ENCODE results near the gene TIAM1. TPM values are rescaled to one million over a fixed set of nuclear protein-coding genes. Genes with fewer than 3 reads are reported as not detected.

Gene TIAM1
- total RNA-seq, 4 donors from 2014 or later = 51.0 to 105 (median 85.6) TPM

- Histone ChIP-seq H3K9me3 (no peaks in the 10 kb centered on the region), H3K4me1 (peaks cover 0 to 22% (median 0%) of the 10 kb centered on the region in 3 donors), H3K4me3 (no peak overlapping the region), H3K27me3 (no peaks in the 10 kb centered on the region), H3K27ac (peak overlapping the region in 1 of 4 donors; percentile 9), H3K36me3 (no peaks in the 10 kb centered on the region)
- intact Hi-C loops (cut with DNase I) = no loop called here
- TF ChIP-seq POLR2A (IDR thresholded peaks at IDR 0.05) = no peak
- TF ChIP-seq, protein P1, sequence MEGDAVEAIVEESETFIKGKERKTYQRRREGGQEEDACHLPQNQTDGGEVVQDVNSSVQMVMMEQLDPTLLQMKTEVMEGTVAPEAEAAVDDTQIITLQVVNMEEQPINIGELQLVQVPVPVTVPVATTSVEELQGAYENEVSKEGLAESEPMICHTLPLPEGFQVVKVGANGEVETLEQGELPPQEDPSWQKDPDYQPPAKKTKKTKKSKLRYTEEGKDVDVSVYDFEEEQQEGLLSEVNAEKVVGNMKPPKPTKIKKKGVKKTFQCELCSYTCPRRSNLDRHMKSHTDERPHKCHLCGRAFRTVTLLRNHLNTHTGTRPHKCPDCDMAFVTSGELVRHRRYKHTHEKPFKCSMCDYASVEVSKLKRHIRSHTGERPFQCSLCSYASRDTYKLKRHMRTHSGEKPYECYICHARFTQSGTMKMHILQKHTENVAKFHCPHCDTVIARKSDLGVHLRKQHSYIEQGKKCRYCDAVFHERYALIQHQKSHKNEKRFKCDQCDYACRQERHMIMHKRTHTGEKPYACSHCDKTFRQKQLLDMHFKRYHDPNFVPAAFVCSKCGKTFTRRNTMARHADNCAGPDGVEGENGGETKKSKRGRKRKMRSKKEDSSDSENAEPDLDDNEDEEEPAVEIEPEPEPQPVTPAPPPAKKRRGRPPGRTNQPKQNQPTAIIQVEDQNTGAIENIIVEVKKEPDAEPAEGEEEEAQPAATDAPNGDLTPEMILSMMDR (IDR thresholded peaks at IDR 0.05) = no peak
- DNase-seq = no peak
- WGBS, 2 donors = 68% methylated on average over 5 of the region's 5 CpGs
These were observed 27.0 kb upstream of the TIAM1 start for GRCh38 chr21:31370893-31371544.

GRCh38 chr21:31370281-31370892 is 26.3 kb upstream of the TIAM1 start:
- Histone ChIP-seq H3K27ac (no peak overlapping the region), H3K4me3 (no peak overlapping the region), H3K4me1 (peaks cover 0 to 22% (median 0%) of the 10 kb centered on the region in 3 donors), H3K27me3 (no peaks in the 10 kb centered on the region), H3K36me3 (no peaks in the 10 kb centered on the region), H3K9me3 (no peaks in the 10 kb centered on the region)
- TF ChIP-seq, protein P1 (IDR thresholded peaks at IDR 0.05) = no peak
- TF ChIP-seq POLR2A (IDR thresholded peaks at IDR 0.05) = no peak
- intact Hi-C loops (cut with DNase I) = no loop called here
- WGBS, 2 donors = 84 to 87% methylated on average over 4 of the region's 4 CpGs
- DNase-seq = no peak

- intact Hi-C loops (cut with DNase I) = no loop called here
- no peaks in the 10 kb centered on the region for H3K36me3 ChIP-seq
- H3K27ac ChIP-seq = no peak overlapping the region
- H3K4me1 ChIP-seq = peaks cover 0 to 22% (median 0%) of the 10 kb centered on the region in 3 donors
- H3K27me3 ChIP-seq = no peaks in the 10 kb centered on the region
- no peaks in the 10 kb centered on the region for H3K9me3 ChIP-seq
- 65 to 76% methylated on average over 6 to 7 of the region's 7 CpGs for WGBS, 2 donors
- no peak for DNase-seq
- TF ChIP-seq, protein P1 (IDR thresholded peaks at IDR 0.05) = no peak
- TF ChIP-seq POLR2A (IDR thresholded peaks at IDR 0.05) = no peak
- no peak overlapping the region for H3K4me3 ChIP-seq
These were observed 24.3 kb upstream of the TIAM1 start for GRCh38 chr21:31368361-31368760.

- Histone ChIP-seq H3K4me1 (peaks cover 0 to 22% (median 0%) of the 10 kb centered on the region in 3 donors), H3K4me3 (no peak overlapping the region), H3K27me3 (no peaks in the 10 kb centered on the region), H3K9me3 (no peaks in the 10 kb centered on the region), H3K36me3 (no peaks in the 10 kb centered on the region), H3K27ac (no peak overlapping the region)
- no peak for DNase-seq
- 81 to 96% methylated on average over 2 of the region's 2 CpGs for WGBS, 2 donors
- TF ChIP-seq POLR2A (IDR thresholded peaks at IDR 0.05) = no peak
- TF ChIP-seq, protein P1 (IDR thresholded peaks at IDR 0.05) = no peak
- intact Hi-C loops (cut with DNase I) = no loop called here
These were observed 23.7 kb upstream of the TIAM1 start for GRCh38 chr21:31367801-31368200.

DNA sequence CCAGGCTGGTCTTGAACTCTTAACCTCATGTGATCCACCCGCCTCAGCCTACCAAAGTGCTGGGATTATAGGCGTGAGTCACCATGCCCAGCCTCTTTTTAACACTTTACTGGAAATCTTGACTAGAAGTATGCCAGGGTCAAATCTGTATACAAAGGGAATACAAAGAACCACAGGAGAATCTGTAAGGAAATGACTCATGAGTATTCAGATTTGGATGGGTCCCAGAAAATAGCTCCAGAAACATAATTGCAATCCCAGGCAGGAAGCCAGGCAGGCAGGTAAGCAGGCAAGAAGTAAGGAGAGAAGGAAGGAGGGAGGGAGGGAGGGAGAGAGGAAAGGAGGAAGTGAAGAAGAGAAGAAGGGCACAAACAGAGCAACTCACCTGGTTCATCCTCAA is 22.8 kb upstream of the TIAM1 start:
- Histone ChIP-seq H3K4me3 (no peak overlapping the region), H3K36me3 (no peaks in the 10 kb centered on the region), H3K27ac (peak overlapping the region; percentile 65 to 77 (median 68)), H3K4me1 (peaks cover 0 to 20% (median 0%) of the 10 kb centered on the region in 3 donors), H3K9me3 (no peaks in the 10 kb centered on the region), H3K27me3 (no peaks in the 10 kb centered on the region)
- intact Hi-C loops (cut with DNase I) = no loop called here
- WGBS, 2 donors = 24 to 25% methylated on average over 1 to 2 of the region's 2 CpGs
- no peak for DNase-seq
- TF ChIP-seq, protein P1 (IDR thresholded peaks at IDR 0.05) = no peak
- TF ChIP-seq POLR2A (IDR thresholded peaks at IDR 0.05) = no peak
